H9 (cell line): ENCODE results near the gene CCDC63. TPM values are rescaled to one million over a fixed set of nuclear protein-coding genes. Genes with fewer than 3 reads are reported as not detected.

Experiments used
- DNase-seq: peaks from one replicate; pipeline ENCODE4 v3.0.0-alpha.2; 2017
- H2AFZ ChIP-seq: one replicate; pipeline ENCODE4 v1.6.1; 2013; ENCODE audit warnings: mild to moderate bottlenecking, low read length, control low read depth, moderate library complexity
- H2AK5ac ChIP-seq: 2 replicates; pipeline ENCODE4 v1.6.1; 2013; ENCODE audit warnings: low read length, control low read depth, mixed read lengths; ENCODE audit not compliant: insufficient read length
- H2BK120ac ChIP-seq: one replicate; pipeline ENCODE4 v1.6.1; 2013; ENCODE audit warnings: low read depth, mild to moderate bottlenecking, low read length, control low read depth, inconsistent platforms; ENCODE audit not compliant: poor library complexity, severe bottlenecking
- H2BK12ac ChIP-seq: 2 replicates; pipeline ENCODE4 v1.6.1; 2013; ENCODE audit warnings: low read length, control low read depth, mixed read lengths, low read depth; ENCODE audit not compliant: insufficient read length
- H2BK15ac ChIP-seq: 2 replicates; pipeline ENCODE4 v1.6.1; 2013; ENCODE audit warnings: low read depth, low read length, control low read depth
- H2BK20ac ChIP-seq: one replicate; pipeline ENCODE4 v1.6.1; 2013; ENCODE audit warnings: low read depth, mild to moderate bottlenecking, low read length, control low read depth, inconsistent platforms; ENCODE audit not compliant: poor library complexity, severe bottlenecking
- H2BK5ac ChIP-seq: 2 replicates; pipeline ENCODE4 v1.6.1; 2013; ENCODE audit warnings: low read length, control low read depth, mixed read lengths; ENCODE audit not compliant: insufficient read length
- H3K14ac ChIP-seq: 2 replicates; pipeline ENCODE4 v1.6.1; 2013; ENCODE audit warnings: low read length, control low read depth; ENCODE audit not compliant: insufficient read depth
- H3K18ac ChIP-seq: 2 replicates; pipeline ENCODE4 v1.6.1; 2013; ENCODE audit warnings: low read depth, mild to moderate bottlenecking, mixed read lengths, low read length, control low read depth; ENCODE audit not compliant: insufficient read length
- H3K23ac ChIP-seq: 2 replicates; pipeline ENCODE4 v1.6.1; 2013; ENCODE audit warnings: low read length, control low read depth, mixed read lengths, low read depth; ENCODE audit not compliant: insufficient read length
- H3K23me2 ChIP-seq: 2 replicates; pipeline ENCODE4 v1.6.1; 2013; ENCODE audit warnings: low read depth, mild to moderate bottlenecking, mixed read lengths, low read length, control low read depth; ENCODE audit not compliant: insufficient read length, poor library complexity, severe bottlenecking
- H3K27ac ChIP-seq: 2 replicates; pipeline ENCODE4 v1.5.1; 2013; ENCODE audit warnings: low read length, control low read depth, mixed read lengths, low read depth; ENCODE audit not compliant: insufficient read length
- H3K27me3 ChIP-seq: 2 replicates; pipeline ENCODE4 v1.6.1; 2013; ENCODE audit warnings: low read length, control low read depth, inconsistent platforms; ENCODE audit not compliant: insufficient read depth
- H3K4ac ChIP-seq: 2 replicates; pipeline ENCODE4 v1.6.1; 2013; ENCODE audit warnings: low read depth, mild to moderate bottlenecking, control low read depth, inconsistent platforms, low read length, moderate library complexity
- H3K4me1 ChIP-seq: 2 replicates; pipeline ENCODE4 v1.6.1; 2013; ENCODE audit warnings: low read length, control low read depth, inconsistent platforms; ENCODE audit not compliant: insufficient read depth
- H3K4me2 ChIP-seq: 2 replicates; pipeline ENCODE4 v1.6.1; 2013; ENCODE audit warnings: low read length, control low read depth, mixed read lengths; ENCODE audit not compliant: insufficient read length, insufficient read depth
- H3K56ac ChIP-seq: 2 replicates; pipeline ENCODE4 v1.6.1; 2013; ENCODE audit warnings: low read depth, mild to moderate bottlenecking, mixed read lengths, low read length, control low read depth; ENCODE audit not compliant: insufficient read length
- H3K79me1 ChIP-seq: 2 replicates; pipeline ENCODE4 v1.6.1; 2013; ENCODE audit warnings: low read depth, mild to moderate bottlenecking, moderate library complexity, low read length, control low read depth, inconsistent platforms; ENCODE audit not compliant: insufficient read depth, poor library complexity, severe bottlenecking
- H3K79me2 ChIP-seq: 2 replicates; pipeline ENCODE4 v1.6.1; 2013; ENCODE audit warnings: low read length, control low read depth, inconsistent platforms; ENCODE audit not compliant: insufficient read depth
- H3K9ac ChIP-seq: 2 replicates; pipeline ENCODE4 v1.6.1; 2013; ENCODE audit warnings: low read length, control low read depth, mixed read lengths; ENCODE audit not compliant: insufficient read length; ENCODE audit errors: extremely low read depth
- H3K9me3 ChIP-seq: one replicate; pipeline ENCODE4 v1.6.1; 2013; ENCODE audit warnings: low read depth, low read length, inconsistent platforms; ENCODE audit not compliant: control insufficient read depth
- H3T11ph ChIP-seq: one replicate; pipeline ENCODE4 v1.6.1; 2013; ENCODE audit warnings: mild to moderate bottlenecking, low read length, control low read depth, inconsistent platforms
- H4K20me1 ChIP-seq: one replicate; pipeline ENCODE4 v1.6.1; 2013; ENCODE audit not compliant: control insufficient read depth, insufficient read length, insufficient read depth
- H4K5ac ChIP-seq: 2 replicates; pipeline ENCODE4 v1.6.1; 2013; ENCODE audit warnings: low read depth, mild to moderate bottlenecking, mixed read lengths, low read length, control low read depth; ENCODE audit not compliant: insufficient read length
- H4K8ac ChIP-seq: replicated peaks from 2 replicates; pipeline ENCODE4 v1.6.1; 2013; ENCODE audit warnings: low read length, control low read depth, mixed read lengths, low read depth; ENCODE audit not compliant: insufficient read length
- H4K91ac ChIP-seq: 2 replicates; pipeline ENCODE4 v1.6.1; 2013; ENCODE audit warnings: low read depth, mild to moderate bottlenecking, moderate library complexity, mixed read lengths, low read length, control low read depth; ENCODE audit not compliant: insufficient read length
- H3K27ac Mint-ChIP-seq, 3 experiments: 2 replicates in 2 of 3; 3 replicates in 1 of 3; pipeline ENCODE4 v1.8.0; 2020 to 2021; ENCODE audit warnings: mixed read lengths in 3 of 3, mild to moderate bottlenecking in 1 of 3, moderate library complexity in 1 of 3
- H3K27me3 Mint-ChIP-seq: 2 replicates; pipeline ENCODE4 v1.8.0; 2021; ENCODE audit warnings: low read depth, mild to moderate bottlenecking, moderate library complexity, mixed read lengths
- H3K36me3 Mint-ChIP-seq, 3 experiments: 2 replicates in 2 of 3; 3 replicates in 1 of 3; pipeline ENCODE4 v1.8.0; 2020 to 2021; ENCODE audit warnings: low read depth in 3 of 3, mixed read lengths in 3 of 3; ENCODE audit not compliant: insufficient read depth in 1 of 3
- H3K4me1 Mint-ChIP-seq, 2 experiments: 2 replicates each; pipeline ENCODE4 v1.8.0; 2020; ENCODE audit warnings: mixed read lengths in 2 of 2
- H3K4me3 Mint-ChIP-seq, 2 experiments: 2 replicates in 1 of 2; 3 replicates in 1 of 2; pipeline ENCODE4 v1.8.0; 2020 to 2021; ENCODE audit warnings: mild to moderate bottlenecking in 2 of 2, mixed read lengths in 2 of 2, moderate library complexity in 1 of 2
- H3K9me3 Mint-ChIP-seq, 2 experiments: 2 replicates in 1 of 2; 3 replicates in 1 of 2; pipeline ENCODE4 v1.8.0; 2020; ENCODE audit warnings: mild to moderate bottlenecking in 2 of 2, mixed read lengths in 2 of 2, moderate library complexity in 1 of 2
- WGBS: extraction: QIAGEN DNeasy Blood & Tissue Kit; methylation state at CpG from one replicate; pipeline ENCODE4 v1.1.7; 2013; ENCODE audit warnings: missing lambda C conversion rate, low lambda C conversion rate, mixed read lengths; ENCODE audit not compliant: insufficient read length; ENCODE audit errors: extremely low coverage; 5-methylcytosine and 5-hydroxymethylcytosine counted together
- total RNA-seq: library from RNA; stranded (reverse); gene quantifications from 2 replicates; pipeline ENCODE4 v1.2.1, GENCODE V29; 2021
- TF ChIP-seq, protein P1 (sequence below): fragments of 200-600 bp; sonication (generic); conservative IDR thresholded peaks from 3 replicates; pipeline ENCODE4 v1.8.0; 2021; ENCODE audit warnings: antibody characterized with exemption, mild to moderate bottlenecking

The CCDC63 gene
- total RNA-seq, 1 experiment from 2014 or later, result 0.77 TPM

DNA sequence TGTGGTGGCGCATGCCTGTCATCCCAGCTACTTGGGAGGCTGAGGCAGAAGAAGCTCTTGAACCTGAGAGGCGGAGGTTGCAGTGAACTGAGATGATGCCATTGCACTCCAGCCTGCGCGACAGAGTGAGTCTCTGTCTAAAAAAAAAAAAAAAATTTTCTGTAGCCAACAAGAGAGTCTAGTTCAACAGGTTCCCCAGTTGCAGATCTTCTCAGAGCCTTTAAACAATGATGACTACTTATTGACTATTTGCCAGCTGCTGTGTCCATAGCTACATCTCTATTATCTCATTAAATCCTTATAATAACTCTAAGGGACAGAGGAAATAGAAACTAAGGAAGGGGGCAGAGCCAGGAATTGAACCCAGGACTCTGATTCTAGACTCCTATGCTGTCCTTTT is 88.8 kb downstream of the CCDC63 start:
- H2BK120ac ChIP-seq, result no peak overlapping the region
- no peak overlapping the region for H3K27ac ChIP-seq
- H3K36me3 Mint-ChIP-seq, result peaks cover 0 to 16% (median 0%) of the 10 kb centered on the region in 3 experiments; a peak in 4 of 7 replicates
- H3K9ac ChIP-seq, result no peak overlapping the region
- H3K14ac ChIP-seq, result no peak overlapping the region
- no peak overlapping the region for H3K4me2 ChIP-seq
- H3K79me2 ChIP-seq, result no peaks in the 10 kb centered on the region; the same call in 1 of the 2 replicates
- H4K8ac ChIP-seq, result no peak overlapping the region
- peaks cover 4% of the 10 kb centered on the region for H3K23me2 ChIP-seq
- no peaks in the 10 kb centered on the region for H3K9me3 ChIP-seq
- H3K4ac ChIP-seq, result no peak overlapping the region
- no peak overlapping the region for H2BK15ac ChIP-seq
- H2AFZ ChIP-seq, result no peak overlapping the region
- H3K27ac Mint-ChIP-seq, result no peak overlapping the region
- H3T11ph ChIP-seq, result no peak overlapping the region
- H3K27me3 ChIP-seq, result no peaks in the 10 kb centered on the region
- H3K4me1 Mint-ChIP-seq, result peaks cover 54 to 66% of the 10 kb centered on the region in 2 experiments
- no peak overlapping the region for H3K56ac ChIP-seq
- H2BK5ac ChIP-seq, result no peak overlapping the region
- no peak overlapping the region for H2BK12ac ChIP-seq
- no peak overlapping the region for H4K91ac ChIP-seq
- H4K5ac ChIP-seq, result no peak overlapping the region
- no peak overlapping the region for H3K18ac ChIP-seq
- H3K23ac ChIP-seq, result no peak overlapping the region
- no peak overlapping the region for H2BK20ac ChIP-seq
- peaks cover 7% of the 10 kb centered on the region; the same call in 1 of the 2 replicates for H3K4me1 ChIP-seq
- peak; percentile 9 for DNase-seq
- H4K20me1 ChIP-seq, result no peaks in the 10 kb centered on the region
- no peak overlapping the region for H2AK5ac ChIP-seq
- H3K9me3 Mint-ChIP-seq, result 0 out of 5 replicates have a peak, but pooled peaks cover 0 to 4% of the 10 kb centered on the region in 2 experiments
- TF ChIP-seq, protein P1, sequence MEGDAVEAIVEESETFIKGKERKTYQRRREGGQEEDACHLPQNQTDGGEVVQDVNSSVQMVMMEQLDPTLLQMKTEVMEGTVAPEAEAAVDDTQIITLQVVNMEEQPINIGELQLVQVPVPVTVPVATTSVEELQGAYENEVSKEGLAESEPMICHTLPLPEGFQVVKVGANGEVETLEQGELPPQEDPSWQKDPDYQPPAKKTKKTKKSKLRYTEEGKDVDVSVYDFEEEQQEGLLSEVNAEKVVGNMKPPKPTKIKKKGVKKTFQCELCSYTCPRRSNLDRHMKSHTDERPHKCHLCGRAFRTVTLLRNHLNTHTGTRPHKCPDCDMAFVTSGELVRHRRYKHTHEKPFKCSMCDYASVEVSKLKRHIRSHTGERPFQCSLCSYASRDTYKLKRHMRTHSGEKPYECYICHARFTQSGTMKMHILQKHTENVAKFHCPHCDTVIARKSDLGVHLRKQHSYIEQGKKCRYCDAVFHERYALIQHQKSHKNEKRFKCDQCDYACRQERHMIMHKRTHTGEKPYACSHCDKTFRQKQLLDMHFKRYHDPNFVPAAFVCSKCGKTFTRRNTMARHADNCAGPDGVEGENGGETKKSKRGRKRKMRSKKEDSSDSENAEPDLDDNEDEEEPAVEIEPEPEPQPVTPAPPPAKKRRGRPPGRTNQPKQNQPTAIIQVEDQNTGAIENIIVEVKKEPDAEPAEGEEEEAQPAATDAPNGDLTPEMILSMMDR, result no peak
- no peaks in the 10 kb centered on the region for H3K27me3 Mint-ChIP-seq
- H3K79me1 ChIP-seq, result no peaks in the 10 kb centered on the region
- H3K4me3 Mint-ChIP-seq, result no peak overlapping the region
- WGBS, result no CpG with 5 or more reads among the region's 4 CpGs
